ENCODE results near the gene RHBDL3. TPM values are rescaled to one million over a fixed set of nuclear protein-coding genes. Genes with fewer than 3 reads are reported as not detected.

The RHBDL3 gene
- total and polyA plus RNA-seq, 2 of the 8 experiments (the other 6 are each of a cell fraction or from before 2014, with no cell fraction given), result 9.6 to 12.2 TPM

GRCh38 chr17:32333187-32333586 lies 67.6 kb downstream of the RHBDL3 start:
- POLR2A ChIA-PET (ENCODE audit: partially characterized antibody), result no interaction called here
- no peak for FAIRE-seq
- TF ChIP-seq SP1 (IDR thresholded peaks at IDR 0.05; ENCODE audit: low read depth, low read length) (no peak), CEBPB (IDR thresholded peaks at IDR 0.05; ENCODE audit: low read depth, low read length) (no peak), NRF1 (IDR thresholded peaks at IDR 0.05; ENCODE audit: low read depth, low read length) (no peak), HDAC6 (IDR thresholded peaks at IDR 0.05; ENCODE audit: low read depth, low read length) (no peak), GTF2F1 (IDR thresholded peaks at IDR 0.05; ENCODE audit: borderline replicate concordance, low read depth, low read length) (no peak), CHD1 (IDR thresholded peaks at IDR 0.05; ENCODE audit: low read depth, low read length) (no peak), RXRA (IDR thresholded peaks at IDR 0.05; ENCODE audit: insufficient read depth, low read depth, low read length) (no peak), FOSL1 (IDR thresholded peaks at IDR 0.05; ENCODE audit: insufficient read depth, low read depth, low read length) (no peak)

More at GRCh38 chr17:32333187-32333586, 67.6 kb downstream of the RHBDL3 start:
- Histone ChIP-seq H3K9ac (replicated peaks in 1 of 4; ENCODE audit: extremely low read depth in 1 of 4, low read depth in 3 of 4, low read length in 3 of 4) (no peak overlapping the region), H3K4me3 (ENCODE audit: extremely low read depth in 1 of 4, insufficient read depth in 2 of 4, low read depth in 3 of 4, low read length in 4 of 4) (no peak overlapping the region), H3K18ac (ENCODE audit: extremely low read depth, low read length) (no peak overlapping the region), H4K20me1 (replicated peaks in 1 of 2; ENCODE audit: control insufficient read depth in 1 of 2, insufficient read depth in 2 of 2, low read length in 2 of 2) (no peaks in the 10 kb centered on the region), H4K5ac (ENCODE audit: insufficient read length, low read depth, low read length) (no peak overlapping the region), H4K91ac (replicated peaks; ENCODE audit: insufficient read length, low read length) (no peak overlapping the region), H3K27me3 (replicated peaks in 1 of 4; ENCODE audit: control insufficient read depth in 3 of 4, extremely low read depth in 1 of 4, insufficient read depth in 3 of 4, low read length in 3 of 4) (no peaks in the 10 kb centered on the region), H3K23me2 (ENCODE audit: low read depth, low read length) (no peaks in the 10 kb centered on the region), H2AFZ (ENCODE audit: low read length) (no peak overlapping the region), H2BK120ac (replicated peaks; ENCODE audit: low read depth, low read length) (no peak overlapping the region), H2AK5ac (ENCODE audit: low read depth, low read length) (no peak overlapping the region), H2BK12ac (ENCODE audit: low read depth, low read length) (no peak overlapping the region), H3K79me1 (ENCODE audit: low read depth, low read length) (no peaks in the 10 kb centered on the region), H3K23ac (ENCODE audit: insufficient read length) (no peak overlapping the region), H2BK15ac (ENCODE audit: low read length) (no peak overlapping the region), H4K8ac (ENCODE audit: extremely low read depth, insufficient read depth, low read length) (no peak overlapping the region), H3K9me3 (ENCODE audit: insufficient read depth in 2 of 2, low read depth in 1 of 2, low read length in 1 of 2) (no peaks in the 10 kb centered on the region), H3K36me3 (ENCODE audit: control insufficient read depth in 2 of 4, insufficient read depth in 4 of 4, low read length in 3 of 4) (peaks cover 12 to 45% (median 27%) of the 10 kb centered on the region in 4 experiments), H3K79me2 (ENCODE audit: control insufficient read depth in 1 of 2, insufficient read depth in 2 of 2, low read length in 2 of 2) (no peaks in the 10 kb centered on the region), H2BK5ac (ENCODE audit: low read depth, low read length) (no peak overlapping the region), H3K56ac (replicated peaks; ENCODE audit: insufficient read length, low read depth, low read length) (no peak overlapping the region), H3K4ac (replicated peaks; ENCODE audit: insufficient read length, low read depth, low read length) (no peak overlapping the region), H2BK20ac (ENCODE audit: low read length) (no peak overlapping the region), H3K4me1 (replicated peaks in 1 of 4; ENCODE audit: control insufficient read depth in 3 of 4, insufficient read depth in 4 of 4, low read length in 3 of 4) (no peaks in the 10 kb centered on the region), H3K14ac (ENCODE audit: insufficient read length) (no peak overlapping the region), H3K27ac (ENCODE audit: low read depth, low read length) (no peak overlapping the region), H3K4me2 (ENCODE audit: insufficient read depth in 1 of 2, low read depth in 2 of 2, low read length in 2 of 2) (no peak overlapping the region)
- 88% methylated on average over 2 of the region's 2 CpGs; no CpG with 5 or more reads in 1 of the 2 experiments for WGBS, 2 experiments (ENCODE audit: extremely low coverage in 1 of 2, insufficient coverage in 1 of 2, insufficient read length in 1 of 2, insufficient replicate concordance in 2 of 2, low coverage in 1 of 2, low lambda C conversion rate in 2 of 2, missing lambda C conversion rate in 1 of 2)
- DNase-seq (ENCODE audit: low read depth in 1 of 2, low spot score in 2 of 2), result no peak
- CTCF ChIA-PET (ENCODE audit: partially characterized antibody), result interaction anchor here (1.2 to 2.2 kb wide), 4 partner anchors 10 to 80 kb away, joined by 4 to 5 read pairs (median 4); no protein-coding TSS in a partner anchor
